K562 (cell line): Measurements from ENCODE around the gene WDR91. TPM values are rescaled to one million over a fixed set of nuclear protein-coding genes. Genes with fewer than 3 reads are reported as not detected.

ENCODE experiments used
- BDP1 ChIP-seq: IDR thresholded peaks from 3 replicates; pipeline ENCODE4 v1.6.1; 2011; ENCODE audit not compliant: insufficient read length, insufficient read depth
- CREB5 ChIP-seq: fragments of 250-450 bp; sonication (Bioruptor Pico); IDR thresholded peaks from 2 replicates; pipeline ENCODE4 v1.5.0; 2020; ENCODE audit warnings: mild to moderate bottlenecking
- DMBX1 ChIP-seq: fragments of 250-450 bp; sonication (Bioruptor Pico); IDR thresholded peaks from 2 replicates; pipeline ENCODE4 v1.8.0; 2022; ENCODE audit warnings: inconsistent platforms, mild to moderate bottlenecking, moderate library complexity, borderline replicate concordance
- RREB1 ChIP-seq: fragments of 250-450 bp; sonication (Bioruptor Pico); IDR thresholded peaks from 2 replicates; pipeline ENCODE4 v1.4.0; 2020
- SMAD3 ChIP-seq: fragments of 450-650 bp; formaldehyde crosslinking; conservative IDR thresholded peaks from 2 replicates; pipeline ENCODE4 v1.4.0; 2020; ENCODE audit warnings: mild to moderate bottlenecking
- SNIP1 ChIP-seq: fragments of 450-650 bp; IDR thresholded peaks from 2 replicates; pipeline ENCODE4 v1.7.1; 2017; ENCODE audit warnings: low read depth, mild to moderate bottlenecking
- TAF15 ChIP-seq: fragments of 200-400 bp; formaldehyde crosslinking; IDR thresholded peaks from 2 replicates; pipeline ENCODE4 v1.6.1; 2017; ENCODE audit warnings: mild to moderate bottlenecking, low read depth, low read length, moderate library complexity
- YY1 ChIP-seq, 3 experiments: IDR thresholded peaks; 2 replicates each; pipeline ENCODE4 v1.6.1; 2011; ENCODE audit warnings: low read length in 2 of 3, mild to moderate bottlenecking in 2 of 3, moderate library complexity in 2 of 3, borderline replicate concordance in 1 of 3, control low read depth in 1 of 3, low read depth in 1 of 3; ENCODE audit not compliant: insufficient read depth in 3 of 3, insufficient replicate concordance in 2 of 3, control insufficient read depth in 1 of 3, insufficient read length in 1 of 3; ENCODE audit errors: extremely low read depth in 1 of 3
- ZNF764 ChIP-seq: fragments of 250-450 bp; sonication (Bioruptor Pico); IDR thresholded peaks from 2 replicates; pipeline ENCODE4 v1.4.0; 2020; ENCODE audit warnings: low read depth, mild to moderate bottlenecking, moderate library complexity
- polyA plus RNA-seq, 8 experiments: library from polyadenylated mRNA; depleted of rRNA in 4 of 8; stranded (reverse) in 5 of 8; unstranded in 3 of 8; fragments of >200 nt; fragmentation: Nextera tagmentation in 2 of 8; fragmentation: Illumina TruSeq in 1 of 8; extraction: Ambion mirVana in 2 of 8; extraction: Trizol in 1 of 8; gene quantifications; 2 replicates each; pipeline versions ENCODE4 v1.2.1 to v1.2.3, GENCODE V29; 2011 to 2014; ENCODE audit warnings: inconsistent platforms in 1 of 8, missing spikeins in 1 of 8
- total RNA-seq, 7 experiments: library from RNA; depleted of rRNA in 6 of 7; stranded (reverse); fragments of >200 nt in 6 of 7; fragmentation: Illumina TruSeq in 2 of 7; extraction: Trizol in 2 of 7; gene quantifications; 2 replicates each; pipeline versions ENCODE4 v1.2.1 to v1.2.3, GENCODE V29; 2011 to 2021; ENCODE audit warnings: low replicate concordance in 1 of 7
- TF ChIP-seq, protein P1 (sequence below), 2 experiments: fragments of 450-650 bp in 1 of 2; sonication (generic) in 1 of 2; formaldehyde crosslinking in 1 of 2; IDR thresholded peaks; 2 replicates each; pipeline versions ENCODE4 v1.7.1 to v1.9.0; 2016 to 2022; ENCODE audit warnings: inconsistent platforms in 1 of 2, mild to moderate bottlenecking in 1 of 2, missing genetic modification reagents in 1 of 2

Gene WDR91
- total and polyA plus RNA-seq, 9 of the 15 experiments (the other 6 are each of a cell fraction or from before 2014, with no cell fraction given), result 1.9 to 18.2 (median 9.8) TPM

DNA sequence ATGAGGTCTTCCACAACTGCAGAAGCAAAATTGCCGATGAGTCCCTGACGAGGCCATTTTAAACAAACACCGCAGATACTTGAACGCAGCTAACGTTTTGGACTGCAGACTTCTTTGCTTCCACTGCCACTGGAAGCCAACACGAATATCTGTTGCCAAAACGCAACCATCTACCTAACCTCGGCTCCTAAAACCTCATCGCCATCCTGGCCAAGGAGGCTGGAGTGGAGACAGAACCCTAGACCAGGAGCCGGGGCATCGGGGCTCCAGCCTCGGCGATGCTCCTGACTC, 493 bp downstream of the WDR91 start (continued):
- TF ChIP-seq, protein P1, sequence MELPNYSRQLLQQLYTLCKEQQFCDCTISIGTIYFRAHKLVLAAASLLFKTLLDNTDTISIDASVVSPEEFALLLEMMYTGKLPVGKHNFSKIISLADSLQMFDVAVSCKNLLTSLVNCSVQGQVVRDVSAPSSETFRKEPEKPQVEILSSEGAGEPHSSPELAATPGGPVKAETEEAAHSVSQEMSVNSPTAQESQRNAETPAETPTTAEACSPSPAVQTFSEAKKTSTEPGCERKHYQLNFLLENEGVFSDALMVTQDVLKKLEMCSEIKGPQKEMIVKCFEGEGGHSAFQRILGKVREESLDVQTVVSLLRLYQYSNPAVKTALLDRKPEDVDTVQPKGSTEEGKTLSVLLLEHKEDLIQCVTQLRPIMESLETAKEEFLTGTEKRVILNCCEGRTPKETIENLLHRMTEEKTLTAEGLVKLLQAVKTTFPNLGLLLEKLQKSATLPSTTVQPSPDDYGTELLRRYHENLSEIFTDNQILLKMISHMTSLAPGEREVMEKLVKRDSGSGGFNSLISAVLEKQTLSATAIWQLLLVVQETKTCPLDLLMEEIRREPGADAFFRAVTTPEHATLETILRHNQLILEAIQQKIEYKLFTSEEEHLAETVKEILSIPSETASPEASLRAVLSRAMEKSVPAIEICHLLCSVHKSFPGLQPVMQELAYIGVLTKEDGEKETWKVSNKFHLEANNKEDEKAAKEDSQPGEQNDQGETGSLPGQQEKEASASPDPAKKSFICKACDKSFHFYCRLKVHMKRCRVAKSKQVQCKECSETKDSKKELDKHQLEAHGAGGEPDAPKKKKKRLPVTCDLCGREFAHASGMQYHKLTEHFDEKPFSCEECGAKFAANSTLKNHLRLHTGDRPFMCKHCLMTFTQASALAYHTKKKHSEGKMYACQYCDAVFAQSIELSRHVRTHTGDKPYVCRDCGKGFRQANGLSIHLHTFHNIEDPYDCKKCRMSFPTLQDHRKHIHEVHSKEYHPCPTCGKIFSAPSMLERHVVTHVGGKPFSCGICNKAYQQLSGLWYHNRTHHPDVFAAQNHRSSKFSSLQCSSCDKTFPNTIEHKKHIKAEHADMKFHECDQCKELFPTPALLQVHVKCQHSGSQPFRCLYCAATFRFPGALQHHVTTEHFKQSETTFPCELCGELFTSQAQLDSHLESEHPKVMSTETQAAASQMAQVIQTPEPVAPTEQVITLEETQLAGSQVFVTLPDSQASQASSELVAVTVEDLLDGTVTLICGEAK (IDR thresholded peaks at IDR 0.05), result peak; percentile 50; the same call in 1 of the 2 replicates
- TF ChIP-seq, protein P1 (CRISPR knock-in tag; IDR thresholded peaks at IDR 0.05), result no peak
- TF ChIP-seq YY1 (IDR thresholded peaks at IDR 0.05; ENCODE audit: borderline replicate concordance in 1 of 3, control insufficient read depth in 1 of 3, extremely low read depth in 1 of 3, insufficient read depth in 3 of 3, insufficient read length in 1 of 3, insufficient replicate concordance in 2 of 3, low read depth in 1 of 3, low read length in 2 of 3) (peak in 1 of 3 experiments; percentile 55), CREB5 (CRISPR knock-in tag) (no peak), SNIP1 (no peak), ZNF764 (0 out of 2 replicates have a peak, but pooled peaks have one; percentile 50), RREB1 (CRISPR knock-in tag) (0 out of 2 replicates have a peak, but pooled peaks have one; percentile 76), TAF15 (no peak), BDP1 (no peak), SMAD3 (0 out of 2 replicates have a peak, but pooled peaks have one; percentile 2), DMBX1 (CRISPR knock-in tag) (0 out of 2 replicates have a peak, but pooled peaks have one; percentile 32)
